ENCODE data around the gene CCNQ.

Gene CCNQ

GRCh38 chrX:153628129-153628528 lies 29.2 kb upstream of the CCNQ start:
- Histone ChIP-seq H3F3A (ENCODE audit: control insufficient read depth, insufficient read depth) (no peaks in the 10 kb centered on the region), H3K27ac (ENCODE audit: low read depth, low read length) (no peak overlapping the region), H3K79me2 (ENCODE audit: control insufficient read depth, low read length) (no peaks in the 10 kb centered on the region), H3K9me2 (replicated peaks; ENCODE audit: control insufficient read depth, low read length) (no peaks in the 10 kb centered on the region), H3K36me3 (ENCODE audit: control insufficient read depth, low read length) (no peaks in the 10 kb centered on the region), H3K4me1 (ENCODE audit: control insufficient read depth, low read length) (no peaks in the 10 kb centered on the region), H3K4me2 (ENCODE audit: low read length) (no peak overlapping the region), H3K27me3 (ENCODE audit: control insufficient read depth, low read length) (no peaks in the 10 kb centered on the region; the same call in 1 of the 2 replicates), H3K9me3 (ENCODE audit: control insufficient read depth, insufficient read depth, low read length) (no peaks in the 10 kb centered on the region), H4K20me1 (ENCODE audit: control insufficient read depth, insufficient read depth, low read depth, low read length) (no peaks in the 10 kb centered on the region), H3K4me3 (ENCODE audit: low read length) (no peak overlapping the region)
- no peak for TF ChIP-seq CTCF (IDR thresholded peaks at IDR 0.05; ENCODE audit: low read depth, low read length, poor library complexity, severe bottlenecking)
- TF ChIP-seq EZH2phosphoT487 (IDR thresholded peaks at IDR 0.05; ENCODE audit: borderline replicate concordance, low read length) = no peak

- no peak overlapping the region for H3K4me3 ChIP-seq (ENCODE audit: low read length)
- no peak overlapping the region for H3K4me2 ChIP-seq (ENCODE audit: low read length)
- TF ChIP-seq EZH2phosphoT487 (IDR thresholded peaks at IDR 0.05; ENCODE audit: borderline replicate concordance, low read length) (no peak), CTCF (IDR thresholded peaks at IDR 0.05; ENCODE audit: low read depth, low read length, poor library complexity, severe bottlenecking) (no peak)
- H3F3A ChIP-seq (ENCODE audit: control insufficient read depth, insufficient read depth) = no peaks in the 10 kb centered on the region
- no peak overlapping the region for H3K27ac ChIP-seq (ENCODE audit: low read depth, low read length)
- H3K27me3 ChIP-seq (ENCODE audit: control insufficient read depth, low read length) = no peaks in the 10 kb centered on the region; the same call in 1 of the 2 replicates
- H3K9me2 ChIP-seq (replicated peaks; ENCODE audit: control insufficient read depth, low read length) = no peaks in the 10 kb centered on the region
- H3K4me1 ChIP-seq (ENCODE audit: control insufficient read depth, low read length) = no peaks in the 10 kb centered on the region
- H3K36me3 ChIP-seq (ENCODE audit: control insufficient read depth, low read length) = no peaks in the 10 kb centered on the region
- H3K9me3 ChIP-seq (ENCODE audit: control insufficient read depth, insufficient read depth, low read length) = no peaks in the 10 kb centered on the region
- no peaks in the 10 kb centered on the region for H4K20me1 ChIP-seq (ENCODE audit: control insufficient read depth, insufficient read depth, low read depth, low read length)
- no peaks in the 10 kb centered on the region for H3K79me2 ChIP-seq (ENCODE audit: control insufficient read depth, low read length)
Measured at GRCh38 chrX:153627675-153628111, 28.8 kb upstream of the CCNQ start.

GRCh38 chrX:153626863-153627674 lies 28.1 kb upstream of the CCNQ start:
- Histone ChIP-seq H3K36me3 (ENCODE audit: control insufficient read depth, low read length) (no peaks in the 10 kb centered on the region), H3K9me3 (ENCODE audit: control insufficient read depth, insufficient read depth, low read length) (no peaks in the 10 kb centered on the region), H3K79me2 (ENCODE audit: control insufficient read depth, low read length) (no peaks in the 10 kb centered on the region), H4K20me1 (ENCODE audit: control insufficient read depth, insufficient read depth, low read depth, low read length) (no peaks in the 10 kb centered on the region), H3K27me3 (ENCODE audit: control insufficient read depth, low read length) (no peaks in the 10 kb centered on the region; the same call in 1 of the 2 replicates), H3K27ac (ENCODE audit: low read depth, low read length) (no peak overlapping the region), H3K4me3 (ENCODE audit: low read length) (no peak overlapping the region), H3K4me1 (ENCODE audit: control insufficient read depth, low read length) (no peaks in the 10 kb centered on the region), H3F3A (ENCODE audit: control insufficient read depth, insufficient read depth) (no peaks in the 10 kb centered on the region), H3K4me2 (ENCODE audit: low read length) (no peak overlapping the region), H3K9me2 (replicated peaks; ENCODE audit: control insufficient read depth, low read length) (no peaks in the 10 kb centered on the region)
- TF ChIP-seq CTCF (IDR thresholded peaks at IDR 0.05; ENCODE audit: low read depth, low read length, poor library complexity, severe bottlenecking) = no peak
- no peak for TF ChIP-seq EZH2phosphoT487 (IDR thresholded peaks at IDR 0.05; ENCODE audit: borderline replicate concordance, low read length)

Measured in DOHH2 (cell line).